Breast epithelium (tissue), 4 donors: ENCODE results near the gene NSD2. TPM values are rescaled to one million over a fixed set of nuclear protein-coding genes. Genes with fewer than 3 reads are reported as not detected.

ENCODE experiments used
- DNase-seq, 2 donors: peaks; one replicate each; pipeline ENCODE4 v3.0.0-alpha.2; 2019; ENCODE audit warnings: low spot score in 2 of 2
- H3K27ac ChIP-seq, 2 donors: fragments of 200-600 bp; sonication (generic) in 1 of 2; one replicate each; pipeline ENCODE4 v1.5.1; 2016 to 2019; ENCODE audit warnings: mild to moderate bottlenecking in 1 of 2
- H3K27me3 ChIP-seq, 2 donors: fragments of 200-600 bp; sonication (generic) in 1 of 2; one replicate each; pipeline versions ENCODE4 v1.5.1 to v1.6.0; 2017 to 2019; ENCODE audit warnings: control low read depth in 1 of 2, mild to moderate bottlenecking in 1 of 2
- H3K36me3 ChIP-seq: fragments of 200-600 bp; one replicate; pipeline ENCODE4 v1.5.1; 2019
- H3K4me1 ChIP-seq, 2 donors: fragments of 200-600 bp; sonication (generic); one replicate each; pipeline ENCODE4 v1.5.1; 2016 to 2019; ENCODE audit warnings: control low read depth in 1 of 2
- H3K4me3 ChIP-seq, 3 donors: fragments of 200-600 bp; sonication (generic); 1 replicate in 2 of 3; 2 replicates in 1 of 3; pipeline ENCODE4 v1.5.1; 2016 to 2019; ENCODE audit warnings: mild to moderate bottlenecking in 3 of 3, moderate library complexity in 2 of 3
- H3K9me3 ChIP-seq, 2 donors: fragments of 200-600 bp; sonication (generic) in 1 of 2; one replicate each; pipeline ENCODE4 v1.5.1; 2016 to 2019; ENCODE audit warnings: control low read depth in 1 of 2
- CTCF ChIP-seq, 3 donors: fragments of 450-650 bp; IDR thresholded peaks; one replicate each; pipeline ENCODE4 v1.5.1; 2016 to 2017; ENCODE audit warnings: antibody characterized with exemption in 3 of 3, mild to moderate bottlenecking in 3 of 3, moderate library complexity in 3 of 3
- POLR2A ChIP-seq: fragments of 450-650 bp; IDR thresholded peaks from one replicate; pipeline ENCODE4 v1.6.1; 2016; ENCODE audit warnings: antibody characterized with exemption, mild to moderate bottlenecking, moderate library complexity
- POLR2AphosphoS5 ChIP-seq, 3 donors: sonication (generic); formaldehyde crosslinking; IDR thresholded peaks; one replicate each; pipeline ENCODE4 v1.6.1; 2017; ENCODE audit warnings: antibody characterized with exemption in 3 of 3
- intact Hi-C: fragments of 100-400 bp; cut with DNase I; formaldehyde crosslinking; loops from one replicate; pipeline ENCODE4 v1.15.1; 2023; ENCODE audit warnings: low total_unique reads
- total RNA-seq, 3 donors: library from RNA; depleted of rRNA; stranded (reverse); fragments of >200 nt; gene quantifications; one replicate each; pipeline ENCODE4 v1.1.0, GENCODE V29; 2016

Gene NSD2
- total RNA-seq, 3 donors from 2014 or later, result 24.6 to 36.7 (median 30.8) TPM

GRCh38 chr4:1859389-1859753 is 11.8 kb upstream of the NSD2 start:
- Histone ChIP-seq H3K4me3 (no peak overlapping the region), H3K36me3 (no peaks in the 10 kb centered on the region), H3K4me1 (peaks cover 0 to 8% of the 10 kb centered on the region in 2 donors), H3K27me3 (no peaks in the 10 kb centered on the region), H3K9me3 (no peaks in the 10 kb centered on the region), H3K27ac (no peak overlapping the region)
- intact Hi-C loops, result no loop called here
- no peak for DNase-seq
- TF ChIP-seq CTCF (IDR thresholded peaks at IDR 0.05) (no peak), POLR2A (no peak), POLR2AphosphoS5 (IDR thresholded peaks at IDR 0.05) (no peak)

DNA sequence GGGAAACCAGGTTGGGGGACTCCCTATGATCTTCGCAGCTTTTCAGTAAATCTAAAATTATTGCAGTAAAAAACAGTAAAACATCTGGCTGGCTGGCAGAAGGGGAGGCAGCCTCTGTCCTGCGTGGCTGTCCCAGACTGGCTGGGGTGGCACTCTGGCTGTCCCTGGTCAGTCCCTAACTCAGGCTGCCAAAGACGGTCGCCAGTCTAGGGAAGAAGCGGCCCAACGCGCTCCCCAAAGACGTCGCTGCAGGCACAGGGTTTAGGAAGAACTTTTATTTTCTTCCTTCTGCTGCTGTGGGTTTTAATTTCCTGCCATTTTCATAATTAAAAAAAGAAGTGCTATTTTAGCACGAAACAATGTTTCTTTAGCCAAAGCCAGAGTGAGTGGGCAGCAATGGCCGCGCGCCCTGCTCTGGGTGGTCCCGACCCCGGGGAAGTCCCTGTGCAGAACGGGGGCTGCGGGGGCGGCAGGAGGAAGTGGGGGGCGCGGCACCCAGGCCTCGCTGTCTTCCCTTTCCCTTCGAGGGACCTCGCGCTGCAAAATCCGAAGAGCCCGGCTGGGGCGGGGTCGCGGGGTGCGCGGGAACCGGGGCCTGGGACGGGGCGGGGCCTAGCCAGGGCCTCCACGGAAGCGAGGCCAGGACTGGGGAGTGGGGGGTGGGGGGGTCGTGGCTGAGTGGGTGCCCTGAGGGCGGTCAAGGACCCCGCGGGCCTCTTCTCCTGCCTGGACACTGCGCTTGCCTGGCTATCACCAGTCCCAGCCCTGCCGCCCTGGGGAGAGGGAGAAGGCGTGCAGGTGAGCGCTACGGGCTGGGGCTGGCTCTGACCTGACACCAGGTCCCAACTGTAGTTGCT is 8.9 kb upstream of the NSD2 start:
- Histone ChIP-seq H3K4me1 (peaks cover 0 to 8% of the 10 kb centered on the region in 2 donors), H3K4me3 (peak overlapping the region in 2 of 3 donors; percentile 46 to 65), H3K27ac (no peak overlapping the region), H3K9me3 (no peaks in the 10 kb centered on the region), H3K27me3 (no peaks in the 10 kb centered on the region), H3K36me3 (no peaks in the 10 kb centered on the region)
- no peak for DNase-seq
- TF ChIP-seq POLR2AphosphoS5 (IDR thresholded peaks at IDR 0.05) (no peak), POLR2A (no peak), CTCF (IDR thresholded peaks at IDR 0.05) (no peak)
- intact Hi-C loops, result no loop called here

DNA sequence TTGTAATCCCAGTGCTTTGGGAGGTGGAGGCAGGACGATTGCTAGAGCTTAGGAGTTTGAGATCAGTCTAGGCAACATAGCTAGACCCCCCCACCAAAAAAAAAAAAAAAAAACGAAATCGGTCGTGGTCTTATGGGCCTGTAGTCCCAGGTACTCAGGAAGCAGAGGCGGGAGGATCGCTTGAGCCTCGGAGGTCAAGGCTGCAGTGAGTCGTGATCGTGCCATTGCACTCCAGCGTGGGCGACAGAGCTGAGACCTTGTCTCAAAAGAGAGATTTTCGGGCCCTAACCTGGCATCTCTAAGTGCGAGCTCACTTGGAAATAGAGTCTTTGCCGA is 8.3 kb upstream of the NSD2 start:
- Histone ChIP-seq H3K9me3 (no peaks in the 10 kb centered on the region), H3K36me3 (no peaks in the 10 kb centered on the region), H3K27ac (no peak overlapping the region), H3K4me1 (peaks cover 0 to 8% of the 10 kb centered on the region in 2 donors), H3K4me3 (peak overlapping the region in 1 of 3 donors; percentile 65), H3K27me3 (no peaks in the 10 kb centered on the region)
- no peak for TF ChIP-seq POLR2AphosphoS5 (IDR thresholded peaks at IDR 0.05)
- TF ChIP-seq POLR2A, result no peak
- no peak for TF ChIP-seq CTCF (IDR thresholded peaks at IDR 0.05)
- intact Hi-C loops, result no loop called here
- no peak for DNase-seq

GRCh38 chr4:1863297-1864033 is 7.7 kb upstream of the NSD2 start:
- H3K4me3 ChIP-seq, result no peak overlapping the region
- H3K4me1 ChIP-seq, result peaks cover 0 to 8% of the 10 kb centered on the region in 2 donors
- intact Hi-C loops, result no loop called here
- no peak for DNase-seq
- no peaks in the 10 kb centered on the region for H3K9me3 ChIP-seq
- H3K27ac ChIP-seq, result no peak overlapping the region
- H3K36me3 ChIP-seq, result no peaks in the 10 kb centered on the region
- no peaks in the 10 kb centered on the region for H3K27me3 ChIP-seq
- TF ChIP-seq CTCF (IDR thresholded peaks at IDR 0.05) (no peak), POLR2A (no peak), POLR2AphosphoS5 (IDR thresholded peaks at IDR 0.05) (no peak)
